GM12801 (cell line): ENCODE data around the gene CALB2.

Source experiments
- CTCF ChIP-seq: IDR thresholded peaks from one replicate; pipeline ENCODE4 v1.5.1; 2011; ENCODE audit warnings: control low read depth; ENCODE audit not compliant: insufficient read length; ENCODE audit errors: extremely low read depth

CALB2 gene

GRCh38 chr16:71399801-71400563 lies 41.5 kb downstream of the CALB2 start:
- no peak for TF ChIP-seq CTCF

GRCh38 chr16:71402007-71402406 lies 43.5 kb downstream of the CALB2 start:
- no peak for TF ChIP-seq CTCF

GRCh38 chr16:71402674-71403073 lies 44.2 kb downstream of the CALB2 start:
- no peak for TF ChIP-seq CTCF

- no peak for TF ChIP-seq CTCF
Measured at GRCh38 chr16:71404364-71404763, 45.8 kb downstream of the CALB2 start.

DNA sequence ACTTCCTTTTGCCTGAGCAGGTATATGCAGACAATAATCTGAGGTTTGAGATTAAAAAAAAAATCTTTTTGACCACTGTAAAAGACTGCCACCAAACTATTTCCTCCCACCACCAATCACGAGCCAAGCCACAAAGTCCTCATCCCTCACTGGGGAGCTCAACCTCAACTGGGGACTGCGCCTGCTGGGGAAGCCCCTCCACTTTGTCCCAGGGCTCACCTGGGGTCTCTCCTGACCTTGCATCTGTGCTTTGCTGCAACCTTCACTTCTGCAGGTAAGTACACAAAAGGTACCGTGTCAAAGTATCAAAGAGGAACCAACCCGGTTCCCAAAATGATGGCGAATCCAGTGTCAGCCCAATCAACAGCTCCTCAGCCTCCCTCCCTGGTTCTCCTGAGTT lies 47.8 kb downstream of the CALB2 start:
- TF ChIP-seq CTCF: no peak

DNA sequence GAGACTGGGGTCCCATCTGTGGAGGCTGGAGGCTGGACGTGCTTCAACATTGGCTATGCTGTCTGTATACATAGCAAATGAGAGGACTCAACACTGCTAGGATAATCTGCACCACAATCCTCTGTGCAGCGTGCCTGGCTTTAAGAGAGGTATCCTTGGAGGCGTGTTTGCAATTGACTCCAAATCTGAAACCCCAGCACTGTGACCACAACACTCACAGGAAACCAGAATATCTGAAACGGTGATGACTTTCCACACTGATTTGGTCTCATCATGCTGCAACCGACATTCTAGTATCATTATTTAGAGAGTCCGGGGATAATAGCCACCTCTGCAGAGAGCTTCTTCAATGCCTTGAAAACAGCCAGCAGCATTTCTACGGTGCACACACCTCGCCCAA lies 48.2 kb downstream of the CALB2 start:
- TF ChIP-seq CTCF: no peak

GRCh38 chr16:71407731-71408130 lies 49.2 kb downstream of the CALB2 start:
- no peak for TF ChIP-seq CTCF
